ENCODE data around the gene SAMD4A. TPM values are rescaled to one million over a fixed set of nuclear protein-coding genes. Genes with fewer than 3 reads are reported as not detected.

Gene SAMD4A
- total and polyA plus RNA-seq, 12 donors, result 14.0 to 284 (median 191) TPM

DNA sequence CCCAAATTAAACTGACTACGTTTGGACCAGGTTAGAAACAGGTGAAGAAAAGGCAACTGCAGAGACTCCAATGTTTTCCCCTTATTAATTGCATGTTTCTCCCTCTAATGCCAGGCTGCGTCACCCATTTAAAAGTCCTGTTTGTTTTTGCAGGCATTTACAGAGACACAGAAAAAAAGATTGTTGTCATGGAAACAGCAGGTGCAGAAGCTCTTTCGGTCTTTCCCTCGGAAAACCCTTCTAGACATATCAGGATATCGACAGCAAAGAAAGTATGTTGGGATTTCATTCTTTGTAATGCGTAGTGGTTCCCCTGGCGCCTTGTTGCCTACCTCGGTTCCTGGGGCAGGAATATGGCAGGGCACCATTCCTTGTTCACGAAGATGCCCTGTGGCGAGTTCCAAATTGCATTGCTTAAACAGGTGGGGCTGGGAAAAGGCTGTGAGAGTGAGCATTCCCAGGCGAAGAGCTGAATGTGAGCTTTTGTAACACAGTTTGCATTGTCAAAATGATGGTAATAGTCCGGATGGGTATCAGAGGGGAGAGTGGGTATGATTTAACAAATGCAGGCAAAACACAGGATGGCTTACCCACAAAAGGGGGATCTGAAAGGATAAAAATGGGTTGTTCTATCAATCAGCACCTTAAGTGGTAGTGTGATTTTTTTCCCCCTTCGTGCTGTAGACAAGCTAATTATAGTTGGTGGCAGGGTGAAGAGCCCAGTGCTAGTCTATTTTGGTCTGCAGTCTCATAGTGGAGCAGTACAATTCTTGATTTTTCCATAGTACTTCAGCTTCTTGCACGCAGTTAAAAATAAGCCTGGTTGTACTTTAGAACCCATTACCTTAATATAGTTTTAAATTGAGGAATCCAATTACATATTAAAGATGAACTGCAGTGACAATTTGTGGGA is 203.3 kb downstream of the SAMD4A start:
- peak in 6 of 8 donors; percentile 17 to 63 (median 34) for ATAC-seq
- H3K27ac ChIP-seq, result peak overlapping the region; percentile 65 to 96 (median 91)
- no peak for TF ChIP-seq CTCF (IDR thresholded peaks at IDR 0.05)
- WGBS, 2 donors, result 47 to 69% methylated on average over 14 of the region's 14 CpGs
- H3K9me3 ChIP-seq, result no peaks in the 10 kb centered on the region
- H3K36me3 ChIP-seq, result peaks cover 0 to 72% (median 13%) of the 10 kb centered on the region in 9 donors
- no peak overlapping the region for H3K4me3 ChIP-seq
- DNase-seq, result no peak
- H3K27me3 ChIP-seq, result no peaks in the 10 kb centered on the region
- H3K4me1 ChIP-seq, result peaks cover 17 to 89% (median 51%) of the 10 kb centered on the region in 9 donors
- intact Hi-C loops (cut with DNase I), result loop anchor here (5.0 to 10.0 kb wide), 6 partner anchors 43 to 208 kb away; no protein-coding TSS in a partner anchor

DNA sequence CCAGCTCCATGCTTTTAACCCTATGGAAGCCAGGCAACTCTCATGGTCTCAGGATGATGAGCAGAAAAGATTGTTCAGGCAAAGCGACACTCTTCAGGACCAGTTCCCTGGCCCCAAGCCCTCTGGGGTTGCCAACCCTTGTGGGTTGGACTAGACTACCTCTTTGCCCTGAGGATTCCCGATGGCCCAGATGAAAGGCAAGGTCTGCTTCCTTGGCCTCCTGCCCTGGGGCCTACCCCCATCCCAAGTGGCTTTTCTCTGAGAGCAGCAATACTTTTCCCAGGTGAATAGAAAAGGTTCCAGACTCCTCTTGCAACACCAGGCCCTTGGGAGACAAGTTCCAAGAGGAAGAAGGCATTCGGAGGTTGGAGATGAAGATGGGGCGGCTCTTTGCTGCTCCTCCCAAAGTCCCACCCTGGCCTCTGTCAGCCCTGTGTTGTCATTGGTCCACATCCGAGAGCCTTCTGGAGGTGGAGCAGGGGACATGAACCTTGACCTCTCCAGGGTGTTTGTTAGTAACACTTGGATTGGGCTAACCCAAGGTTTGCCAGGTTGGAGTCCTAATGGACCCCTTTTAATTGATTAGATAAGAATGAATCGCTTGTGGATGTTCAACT is 204.6 kb downstream of the SAMD4A start:
- 60 to 64% methylated on average over 6 of the region's 6 CpGs for WGBS, 2 donors
- TF ChIP-seq CTCF (IDR thresholded peaks at IDR 0.05), result no peak

GRCh38 chr14:54772451-54772881 is 205.5 kb downstream of the SAMD4A start:
- WGBS, 2 donors, result 71 to 76% methylated on average over 7 of the region's 7 CpGs
- intact Hi-C loops (cut with DNase I), result loop anchor here (2.0 to 10.0 kb wide), 7 partner anchors 45 to 210 kb away; partner anchors contain the start of gene SAMD4A (in 2 of the 10)
- H3K36me3 ChIP-seq, result peaks cover 0 to 72% (median under 1%) of the 10 kb centered on the region in 9 donors
- DNase-seq (no peak), ATAC-seq (no peak)
- H3K27me3 ChIP-seq, result no peaks in the 10 kb centered on the region
- TF ChIP-seq CTCF (IDR thresholded peaks at IDR 0.05), result no peak
- peak overlapping the region; percentile 45 to 96 (median 91) for H3K27ac ChIP-seq
- H3K4me3 ChIP-seq, result peak overlapping the region in 1 of 10 donors; percentile 1
- H3K4me1 ChIP-seq, result peaks cover 15 to 93% (median 60%) of the 10 kb centered on the region in 9 donors
- no peaks in the 10 kb centered on the region for H3K9me3 ChIP-seq

More for the DNA sequence above, 204.6 kb downstream of the SAMD4A start:
- no peak for ATAC-seq
- peaks cover 0 to 72% (median 3%) of the 10 kb centered on the region in 9 donors for H3K36me3 ChIP-seq
- DNase-seq, result no peak
- H3K27ac ChIP-seq, result peak overlapping the region; percentile 65 to 96 (median 91)
- H3K4me1 ChIP-seq, result peaks cover 16 to 93% (median 56%) of the 10 kb centered on the region in 9 donors
- intact Hi-C loops (cut with DNase I), result loop anchor here (2.0 to 10.0 kb wide), 7 partner anchors 44 to 209 kb away; partner anchors contain the start of gene SAMD4A (in 2 of the 10)
- no peaks in the 10 kb centered on the region for H3K9me3 ChIP-seq
- H3K4me3 ChIP-seq, result no peak overlapping the region
- H3K27me3 ChIP-seq, result no peaks in the 10 kb centered on the region

All from heart right ventricle (tissue), 16 donors.